ENCODE data around the gene RIC3.

The RIC3 gene

GRCh38 chr11:8069771-8070170, 99.1 kb downstream of the RIC3 start:
- TF ChIP-seq CSRNP3 (CRISPR knock-in tag; IDR thresholded peaks at IDR 0.05) (no peak), ARNTL (CRISPR knock-in tag; IDR thresholded peaks at IDR 0.05; ENCODE audit: borderline replicate concordance, low read depth) (no peak), TCF4 (CRISPR knock-in tag; IDR thresholded peaks at IDR 0.05; ENCODE audit: borderline replicate concordance) (no peak), TOX (CRISPR knock-in tag; IDR thresholded peaks at IDR 0.05; ENCODE audit: borderline replicate concordance) (no peak), ZC3H10 (CRISPR knock-in tag; IDR thresholded peaks at IDR 0.05) (no peak), ZNF70 (CRISPR knock-in tag; IDR thresholded peaks at IDR 0.05) (no peak), CREB5 (CRISPR knock-in tag; IDR thresholded peaks at IDR 0.05; ENCODE audit: low read depth) (no peak), ZFP3 (CRISPR knock-in tag; IDR thresholded peaks at IDR 0.05) (no peak)
- no peak for ATAC-seq

- TF ChIP-seq CSDC2 (CRISPR knock-in tag; IDR thresholded peaks at IDR 0.05) (no peak), ISL1 (CRISPR knock-in tag; IDR thresholded peaks at IDR 0.05) (peak; percentile 64), CREB5 (CRISPR knock-in tag; IDR thresholded peaks at IDR 0.05; ENCODE audit: low read depth) (no peak; the same call in 1 of the 2 replicates), TSHZ2 (CRISPR knock-in tag; IDR thresholded peaks at IDR 0.05) (peak; percentile 67; the same call in 1 of the 2 replicates), SNAI2 (CRISPR knock-in tag; IDR thresholded peaks at IDR 0.05) (no peak), ZFP3 (CRISPR knock-in tag; IDR thresholded peaks at IDR 0.05) (0 out of 2 replicates have a peak, but pooled peaks have one; percentile 67), ESRRG (CRISPR knock-in tag; IDR thresholded peaks at IDR 0.05) (no peak), ZNF70 (CRISPR knock-in tag; IDR thresholded peaks at IDR 0.05) (0 out of 2 replicates have a peak, but pooled peaks have one; percentile 7), ZNF8 (CRISPR knock-in tag; IDR thresholded peaks at IDR 0.05) (no peak), TCF4 (CRISPR knock-in tag; IDR thresholded peaks at IDR 0.05; ENCODE audit: borderline replicate concordance) (peak; percentile 57; the same call in 1 of the 2 replicates), BACH2 (CRISPR knock-in tag; IDR thresholded peaks at IDR 0.05; ENCODE audit: borderline replicate concordance) (no peak), ZNF565 (CRISPR knock-in tag; conservative IDR thresholded peaks at IDR 0.05; ENCODE audit: low read depth) (peak; percentile 69; the same call in 1 of the 2 replicates), ZFP30 (CRISPR knock-in tag; IDR thresholded peaks at IDR 0.05) (no peak), POU6F1 (CRISPR knock-in tag; IDR thresholded peaks at IDR 0.05; ENCODE audit: borderline replicate concordance, low read depth) (no peak)
- peak; percentile 81 for ATAC-seq
Observed at GRCh38 chr11:8068605-8069221, 100.1 kb downstream of the RIC3 start.

- TF ChIP-seq TOX (CRISPR knock-in tag; IDR thresholded peaks at IDR 0.05; ENCODE audit: borderline replicate concordance), result no peak
- peak; percentile 78 for TF ChIP-seq ISL1 (CRISPR knock-in tag; IDR thresholded peaks at IDR 0.05)
- TF ChIP-seq SNAI2 (CRISPR knock-in tag; IDR thresholded peaks at IDR 0.05), result no peak
- no peak for TF ChIP-seq ZNF8 (CRISPR knock-in tag; IDR thresholded peaks at IDR 0.05)
- no peak for TF ChIP-seq ZFP3 (CRISPR knock-in tag; IDR thresholded peaks at IDR 0.05)
- TF ChIP-seq BACH2 (CRISPR knock-in tag; IDR thresholded peaks at IDR 0.05; ENCODE audit: borderline replicate concordance), result 0 out of 2 replicates have a peak, but pooled peaks have one; percentile 11
- TF ChIP-seq PPARA (CRISPR knock-in tag; IDR thresholded peaks at IDR 0.05; ENCODE audit: borderline replicate concordance), result peak; percentile 66; the same call in 1 of the 2 replicates
- no peak for TF ChIP-seq GLIS3 (CRISPR knock-in tag; IDR thresholded peaks at IDR 0.05)
- no peak for TF ChIP-seq POU6F1 (CRISPR knock-in tag; IDR thresholded peaks at IDR 0.05; ENCODE audit: borderline replicate concordance, low read depth)
- TF ChIP-seq ZNF70 (CRISPR knock-in tag; IDR thresholded peaks at IDR 0.05), result peak; percentile 15; the same call in 1 of the 2 replicates
- TF ChIP-seq OSR1 (CRISPR knock-in tag; IDR thresholded peaks at IDR 0.05), result no peak
- peak; percentile 59; the same call in 1 of the 2 replicates for TF ChIP-seq TSHZ2 (CRISPR knock-in tag; IDR thresholded peaks at IDR 0.05)
- peak; percentile 68; the same call in 1 of the 2 replicates for TF ChIP-seq TCF4 (CRISPR knock-in tag; IDR thresholded peaks at IDR 0.05; ENCODE audit: borderline replicate concordance)
- TF ChIP-seq ZFP30 (CRISPR knock-in tag; IDR thresholded peaks at IDR 0.05), result no peak
- peak; percentile 12 for ATAC-seq
Observed at GRCh38 chr11:8067929-8068575, 100.8 kb downstream of the RIC3 start.
